A549 (cell line): ENCODE data around the gene REELD1.

Source experiments
- GATA3 ChIP-seq: IDR thresholded peaks from 2 replicates; pipeline ENCODE4 v1.6.1; 2012; ENCODE audit warnings: borderline replicate concordance
- RAD21 ChIP-seq, 2 experiments: fragments of >200 bp in 1 of 2; sonication (Bioruptor Twin) in 1 of 2; formaldehyde crosslinking in 1 of 2; IDR thresholded peaks in 1 of 2; conservative IDR thresholded peaks in 1 of 2; 2 replicates in 1 of 2; 3 replicates in 1 of 2; pipeline ENCODE4 v1.6.1; 2012 to 2018; ENCODE audit warnings: inconsistent platforms in 1 of 2
- TF ChIP-seq, protein P1 (sequence below): fragments of >200 bp; sonication (Bioruptor Twin); formaldehyde crosslinking; IDR thresholded peaks from 3 replicates; pipeline ENCODE4 v1.5.1; 2016

DNA sequence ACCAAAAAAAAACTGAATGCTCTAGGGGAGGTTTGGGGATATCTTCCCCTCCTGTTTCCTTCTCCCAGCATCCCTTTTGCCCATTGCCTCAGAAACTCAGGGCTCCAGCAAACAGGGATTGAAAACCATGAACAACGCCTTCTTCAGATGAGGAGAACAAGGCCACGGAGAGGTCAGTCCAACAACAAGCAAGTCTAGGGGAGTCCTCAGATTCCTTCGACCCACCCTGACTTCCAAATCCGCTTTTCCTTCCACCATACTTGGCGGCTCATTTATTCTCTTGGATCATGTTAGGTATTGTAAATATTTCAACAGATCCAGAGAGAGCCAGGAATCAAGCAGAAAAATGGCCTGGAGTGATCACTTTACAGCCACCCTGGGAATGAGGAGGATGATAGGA, 21.9 kb downstream of the REELD1 start:
- TF ChIP-seq, protein P1, sequence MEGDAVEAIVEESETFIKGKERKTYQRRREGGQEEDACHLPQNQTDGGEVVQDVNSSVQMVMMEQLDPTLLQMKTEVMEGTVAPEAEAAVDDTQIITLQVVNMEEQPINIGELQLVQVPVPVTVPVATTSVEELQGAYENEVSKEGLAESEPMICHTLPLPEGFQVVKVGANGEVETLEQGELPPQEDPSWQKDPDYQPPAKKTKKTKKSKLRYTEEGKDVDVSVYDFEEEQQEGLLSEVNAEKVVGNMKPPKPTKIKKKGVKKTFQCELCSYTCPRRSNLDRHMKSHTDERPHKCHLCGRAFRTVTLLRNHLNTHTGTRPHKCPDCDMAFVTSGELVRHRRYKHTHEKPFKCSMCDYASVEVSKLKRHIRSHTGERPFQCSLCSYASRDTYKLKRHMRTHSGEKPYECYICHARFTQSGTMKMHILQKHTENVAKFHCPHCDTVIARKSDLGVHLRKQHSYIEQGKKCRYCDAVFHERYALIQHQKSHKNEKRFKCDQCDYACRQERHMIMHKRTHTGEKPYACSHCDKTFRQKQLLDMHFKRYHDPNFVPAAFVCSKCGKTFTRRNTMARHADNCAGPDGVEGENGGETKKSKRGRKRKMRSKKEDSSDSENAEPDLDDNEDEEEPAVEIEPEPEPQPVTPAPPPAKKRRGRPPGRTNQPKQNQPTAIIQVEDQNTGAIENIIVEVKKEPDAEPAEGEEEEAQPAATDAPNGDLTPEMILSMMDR = no peak
- TF ChIP-seq GATA3 (no peak), RAD21 (conservative IDR thresholded peaks at IDR 0.05 in 1 of 2, IDR thresholded peaks at IDR 0.05 in 1 of 2) (no peak)
